Fibroblast of skin of left quadriceps (primary cell): ENCODE data around the gene PSAPL1.

Experiments used
- DNase-seq, 2 experiments: peaks; one replicate each; pipeline ENCODE4 v3.0.0-alpha.2; 2013; ENCODE audit warnings: low read depth in 2 of 2

The PSAPL1 gene, protein sequence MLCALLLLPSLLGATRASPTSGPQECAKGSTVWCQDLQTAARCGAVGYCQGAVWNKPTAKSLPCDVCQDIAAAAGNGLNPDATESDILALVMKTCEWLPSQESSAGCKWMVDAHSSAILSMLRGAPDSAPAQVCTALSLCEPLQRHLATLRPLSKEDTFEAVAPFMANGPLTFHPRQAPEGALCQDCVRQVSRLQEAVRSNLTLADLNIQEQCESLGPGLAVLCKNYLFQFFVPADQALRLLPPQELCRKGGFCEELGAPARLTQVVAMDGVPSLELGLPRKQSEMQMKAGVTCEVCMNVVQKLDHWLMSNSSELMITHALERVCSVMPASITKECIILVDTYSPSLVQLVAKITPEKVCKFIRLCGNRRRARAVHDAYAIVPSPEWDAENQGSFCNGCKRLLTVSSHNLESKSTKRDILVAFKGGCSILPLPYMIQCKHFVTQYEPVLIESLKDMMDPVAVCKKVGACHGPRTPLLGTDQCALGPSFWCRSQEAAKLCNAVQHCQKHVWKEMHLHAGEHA

GRCh38 chr4:7434766-7435150 is at the start of gene PSAPL1:
PSAPL1 (minus strand) TSS chr4:7434930; CDS start chr4:7434879, 51 bp downstream.
- no peak for DNase-seq

- DNase-seq = no peak
Measured at GRCh38 chr4:7481227-7481626, 46.5 kb upstream of the PSAPL1 start.

DNA sequence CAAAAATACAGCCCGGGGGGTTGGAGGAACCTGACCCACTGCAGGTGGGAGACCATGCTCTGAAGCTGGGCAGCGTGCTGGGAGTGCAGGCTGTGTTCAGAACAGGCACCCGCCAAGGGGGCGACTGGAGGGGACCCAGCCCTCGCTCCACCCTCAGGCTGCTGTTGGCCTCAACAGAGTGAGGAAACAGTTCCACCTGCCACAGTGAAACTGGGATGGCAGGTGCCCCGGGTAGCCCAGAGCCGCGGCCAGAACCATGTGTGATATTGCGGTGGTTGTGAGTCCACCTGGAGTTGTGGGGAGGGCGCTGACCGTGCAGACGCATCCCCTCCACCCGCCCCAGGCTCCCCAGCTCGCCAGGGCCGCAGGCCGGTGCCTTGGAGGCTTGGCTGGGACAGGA is 45.7 kb upstream of the PSAPL1 start:
- no peak for DNase-seq

- DNase-seq = no peak
Measured at GRCh38 chr4:7478665-7479064, 43.9 kb upstream of the PSAPL1 start.

GRCh38 chr4:7477695-7478094 is 43.0 kb upstream of the PSAPL1 start:
- no peak for DNase-seq

DNA sequence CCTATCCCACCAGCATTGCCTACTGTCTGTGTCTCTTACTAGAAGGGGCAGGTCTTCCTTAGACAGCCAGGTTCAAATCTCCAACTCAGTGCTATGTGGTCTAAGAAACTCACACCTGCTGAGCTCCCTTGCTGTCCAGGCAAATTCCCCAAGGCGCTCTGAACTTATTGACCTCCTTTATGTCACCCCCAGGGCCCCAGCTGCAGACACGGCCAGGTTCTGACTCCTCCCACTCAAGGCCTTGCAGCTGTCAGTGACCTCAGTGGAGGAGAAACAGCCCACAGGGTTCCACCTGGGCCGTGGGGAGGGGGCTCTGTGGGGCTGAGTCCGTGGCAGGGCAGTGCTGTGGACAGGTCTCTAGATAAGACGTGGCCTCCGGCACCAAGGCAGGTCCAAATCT is 42.1 kb upstream of the PSAPL1 start:
- no peak for DNase-seq

DNA sequence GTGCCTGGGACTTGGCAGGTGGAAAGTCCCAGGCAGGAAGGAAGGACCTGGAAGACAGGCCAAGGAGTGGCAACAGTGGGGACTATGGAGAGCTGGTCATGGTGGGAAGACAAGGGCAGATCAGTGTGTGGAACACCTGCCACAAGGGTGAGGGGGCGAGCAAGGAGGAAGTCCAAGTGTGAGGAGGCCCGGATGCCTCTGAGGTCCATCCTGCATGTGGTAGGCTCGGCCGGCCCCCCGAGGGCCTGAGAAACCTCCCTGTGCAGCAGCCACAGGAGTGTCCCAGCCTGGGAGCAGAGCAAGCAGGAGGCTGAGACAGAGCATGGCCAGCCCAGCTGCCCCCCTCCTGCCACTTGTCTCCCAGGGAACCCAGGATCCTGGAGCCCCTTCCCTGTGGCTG is 40.5 kb upstream of the PSAPL1 start:
- DNase-seq = no peak

- no peak for DNase-seq
Measured at GRCh38 chr4:7474320-7474719, 39.6 kb upstream of the PSAPL1 start.

GRCh38 chr4:7473081-7473480 is 38.4 kb upstream of the PSAPL1 start:
- DNase-seq = no peak

DNA sequence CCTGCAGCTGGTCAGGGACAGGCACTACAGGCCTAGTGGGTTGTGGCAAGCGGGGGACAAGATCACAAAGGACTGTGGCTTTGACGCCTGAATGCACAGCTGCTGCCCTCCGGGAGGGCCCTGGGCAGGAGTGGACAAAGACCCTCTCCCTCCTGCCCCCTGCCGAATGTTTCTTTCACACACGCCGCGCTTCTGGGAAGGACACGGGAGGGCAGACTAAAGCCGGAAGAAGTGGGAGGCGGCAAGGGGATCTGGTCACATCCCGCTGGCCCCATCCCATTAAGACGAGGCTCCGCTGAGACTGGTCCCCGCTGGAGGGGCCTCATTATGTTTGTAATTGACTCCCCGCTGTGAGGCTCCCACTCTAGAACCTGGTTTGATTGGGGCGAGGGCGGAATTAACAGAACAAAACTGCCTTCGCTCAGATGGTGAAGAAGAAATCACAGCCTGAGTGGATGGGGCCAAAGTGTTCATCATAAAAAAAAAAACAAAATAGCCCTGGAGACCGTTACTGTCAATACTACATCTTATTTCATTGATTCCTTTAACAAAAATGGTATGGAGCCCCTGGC is 37.8 kb upstream of the PSAPL1 start:
- no peak for DNase-seq

DNA sequence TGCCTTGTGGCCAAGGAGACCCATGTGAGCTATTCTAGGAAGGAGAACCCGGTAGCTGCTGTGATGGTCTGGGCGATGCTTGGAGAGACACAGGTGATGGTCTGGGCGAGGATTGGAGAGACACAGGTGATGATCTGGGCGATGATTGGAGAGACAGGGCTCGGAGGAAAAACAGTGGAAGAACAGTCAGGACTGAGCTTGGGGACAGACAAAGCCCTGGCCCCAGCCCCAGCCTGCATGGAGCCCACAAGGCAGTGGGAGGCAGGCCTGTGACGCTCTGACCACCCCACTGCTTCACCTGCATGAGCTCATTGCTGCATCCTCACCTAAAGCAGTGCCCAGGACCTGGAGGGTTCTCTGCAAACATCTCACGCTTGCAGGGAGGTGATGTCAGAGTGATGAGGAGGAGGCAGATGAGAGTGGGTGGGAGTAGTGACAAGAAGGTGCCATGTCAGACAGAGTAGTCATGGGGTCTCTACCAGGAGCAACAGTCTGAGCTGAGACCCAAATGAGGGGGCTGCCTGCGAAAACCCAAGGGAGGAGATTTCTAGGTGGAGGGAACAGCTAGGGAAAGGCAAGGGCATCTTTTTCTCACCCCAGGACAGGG is 35.9 kb upstream of the PSAPL1 start:
- DNase-seq = no peak

GRCh38 chr4:7470111-7470510 is 35.4 kb upstream of the PSAPL1 start:
- DNase-seq = no peak

- no peak for DNase-seq
Measured at GRCh38 chr4:7469023-7469422, 34.3 kb upstream of the PSAPL1 start.

DNA sequence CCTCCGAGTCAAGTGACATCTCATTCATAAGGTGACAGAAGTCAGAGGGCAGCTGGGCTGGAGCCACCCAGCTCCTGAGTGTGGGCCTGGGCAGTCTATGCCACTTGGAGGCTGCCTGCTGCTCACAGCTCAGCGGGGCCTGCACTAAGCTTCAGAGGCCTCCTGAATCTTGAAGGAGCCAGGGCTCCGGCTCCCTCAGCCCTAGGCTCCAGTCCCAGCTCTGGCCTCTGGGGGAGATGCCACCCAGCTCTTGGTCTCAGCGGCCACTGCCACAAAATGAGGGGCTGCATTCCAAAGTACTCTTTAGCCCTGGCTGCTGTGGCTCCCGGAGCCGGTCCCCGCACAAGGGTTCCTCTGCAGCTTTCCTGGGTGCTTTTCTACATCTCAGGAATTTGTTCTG is 32.7 kb upstream of the PSAPL1 start:
- no peak for DNase-seq

DNA sequence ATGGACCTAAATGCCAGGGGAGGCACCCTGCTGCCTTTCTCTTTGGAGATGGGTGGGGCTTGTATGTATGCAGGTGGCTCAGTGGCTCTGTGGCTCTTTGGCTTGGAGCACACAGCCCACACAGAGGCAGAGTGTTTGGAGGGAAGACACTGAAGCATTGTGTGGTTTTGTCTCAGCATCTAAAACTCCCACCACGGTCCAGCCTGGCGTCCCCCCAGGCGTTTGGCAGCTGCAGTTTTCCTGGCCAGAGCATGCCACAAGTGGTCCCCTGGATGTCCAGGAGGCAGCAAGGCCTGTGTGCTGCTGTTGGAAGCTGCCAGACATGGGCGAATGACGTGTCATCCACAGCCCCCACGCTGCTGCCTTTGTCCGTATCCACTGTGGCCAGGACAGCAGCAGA is 32.2 kb upstream of the PSAPL1 start:
- DNase-seq = no peak

GRCh38 chr4:7466215-7466614 is 31.5 kb upstream of the PSAPL1 start:
- no peak for DNase-seq

GRCh38 chr4:7465017-7465416 is 30.3 kb upstream of the PSAPL1 start:
- DNase-seq = no peak

DNA sequence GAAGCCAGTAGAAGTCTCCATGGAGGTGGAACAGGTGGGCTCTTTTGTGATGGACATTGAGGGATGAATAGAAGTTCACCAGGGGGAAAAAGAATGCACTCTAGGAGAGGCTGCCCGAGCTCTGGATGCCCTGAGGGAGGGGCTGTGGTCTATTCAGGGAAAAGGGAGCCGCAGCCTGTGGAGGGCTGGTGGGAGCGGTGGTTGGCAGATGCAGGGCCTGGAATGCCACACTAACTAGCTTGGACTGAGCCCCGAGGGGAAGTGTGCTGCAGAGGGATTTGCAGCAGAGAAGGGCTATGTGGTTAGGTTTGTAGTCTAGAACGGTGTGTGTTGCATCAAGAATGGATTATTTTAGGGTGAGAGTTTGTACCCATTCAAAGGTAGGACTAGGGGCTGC is 29.5 kb upstream of the PSAPL1 start:
- DNase-seq = no peak

GRCh38 chr4:7463566-7464258 is 29.0 kb upstream of the PSAPL1 start:
- no peak for DNase-seq

DNA sequence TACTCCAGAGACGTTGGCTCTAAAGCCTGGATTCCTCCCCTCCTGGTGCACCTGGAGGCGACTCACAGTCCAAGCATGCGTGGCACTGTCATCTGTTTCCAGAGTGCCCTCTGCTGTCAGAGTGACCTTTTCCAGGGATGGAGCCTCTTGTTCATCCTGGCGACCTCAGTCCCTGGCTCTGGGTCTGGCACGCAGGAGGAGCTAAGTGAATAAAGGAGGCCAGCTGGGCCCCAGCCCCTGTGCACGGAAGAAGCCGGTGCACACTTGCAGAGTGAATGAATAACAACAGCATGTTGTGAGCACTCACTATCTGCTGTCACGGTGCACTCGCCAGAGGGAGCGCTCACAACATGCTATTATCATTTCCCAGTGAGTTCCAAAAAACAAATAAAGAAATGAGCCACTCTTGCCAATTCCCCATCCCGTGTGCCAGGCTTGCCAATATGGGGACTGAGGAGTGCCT is 27.8 kb upstream of the PSAPL1 start:
- no peak for DNase-seq

DNA sequence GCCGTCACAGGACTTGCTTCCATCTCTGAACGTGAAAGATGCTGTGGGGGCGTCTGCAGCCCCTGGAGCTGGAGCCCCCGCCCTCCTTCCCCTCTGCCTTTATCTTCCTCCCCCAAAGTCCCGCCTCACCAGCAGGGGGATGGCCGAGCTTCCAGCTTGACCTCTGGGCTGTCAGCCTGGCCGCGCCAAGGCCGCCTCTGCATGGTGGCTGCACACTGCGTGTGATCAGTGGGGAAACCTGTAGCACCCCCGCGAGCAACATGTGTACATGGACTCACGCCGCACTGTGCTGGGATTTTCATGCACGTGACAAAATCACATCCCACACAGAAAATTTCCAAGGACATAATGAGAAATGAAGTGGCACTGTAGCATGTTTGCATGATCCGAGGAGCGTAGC is 26.5 kb upstream of the PSAPL1 start:
- no peak for DNase-seq

- no peak for DNase-seq
Measured at GRCh38 chr4:7460566-7460965, 25.8 kb upstream of the PSAPL1 start.
